HCT116 (cell line): Measurements from ENCODE around the gene PAX5. TPM values are rescaled to one million over a fixed set of nuclear protein-coding genes. Genes with fewer than 3 reads are reported as not detected.

Experiments
- ATAC-seq: fragments of 200-7000 bp; cut with Tn5 transposase; 2 replicates; pipeline ENCODE4 v1.9.1; 2020; ENCODE audit warnings: mild to moderate bottlenecking, moderate library complexity
- BruUV-seq: library from RNA; stranded (reverse); fragments of 400-500 nt; replicated peaks from 2 replicates; lab custom pipeline; 2021; lab: Mats Ljungman, UMichigan
- CTCF ChIA-PET: fragments of 300-600 bp; sonication (Branson Sonifier 250); formaldehyde crosslinking; loops from one replicate; lab custom pipeline; 2021; ENCODE audit warnings: antibody characterized with exemption; lab: Charles Lee
- POLR2A ChIA-PET: fragments of 300-600, 350-600 bp; sonication (Branson Sonifier 250); formaldehyde crosslinking; loops from one replicate; lab custom pipeline; 2021; ENCODE audit warnings: antibody characterized with exemption; lab: Charles Lee
- RAD21 ChIA-PET, 2 experiments: fragments of 300-600 bp; sonication (Branson Sonifier 250); formaldehyde crosslinking; loops; one replicate each; lab custom pipeline; 2023; ENCODE audit warnings: low total read pairs in 2 of 2; ENCODE audit not compliant: uncharacterized antibody in 2 of 2, unreplicated experiment in 2 of 2, low non-redundant PET in 1 of 2; lab: Charles Lee
- DNase-seq: peaks from one replicate; pipeline ENCODE4 v3.0.0-alpha.2; 2010; ENCODE audit warnings: low read depth, low spot score
- H2AFZ ChIP-seq: fragments of 200-600 bp; shearing (Covaris generic), sonication (generic); 2 replicates; pipeline ENCODE4 v1.6.1; 2017; ENCODE audit warnings: low read depth, mixed run types, mixed read lengths, antibody characterized with exemption, low read length; ENCODE audit not compliant: poor library complexity, severe bottlenecking
- H3K27ac ChIP-seq: 2 replicates; pipeline ENCODE4 v1.5.1; 2012; ENCODE audit warnings: low read depth, low read length
- H3K27me3 ChIP-seq: fragments of 200-600 bp; sonication (generic); 2 replicates; pipeline ENCODE4 v1.6.1; 2016; ENCODE audit warnings: mixed run types, low read length, mixed read lengths; ENCODE audit not compliant: insufficient read depth
- H3K36me3 ChIP-seq, 2 experiments: fragments of 200-500 bp in 1 of 2; fragments of 200-600 bp in 1 of 2; sonication (Bioruptor generic) in 1 of 2; sonication (generic) in 1 of 2; 2 replicates each; pipeline versions ENCODE4 v1.5.1 to v1.6.1; 2014 to 2016; ENCODE audit warnings: low read length in 2 of 2, inconsistent platforms in 1 of 2, mixed read lengths in 1 of 2, mixed run types in 1 of 2; ENCODE audit not compliant: insufficient read depth in 2 of 2, control insufficient read depth in 1 of 2
- H3K4me1 ChIP-seq, 2 experiments: fragments of 200-600 bp in 1 of 2; sonication (generic) in 1 of 2; 2 replicates each; pipeline versions ENCODE4 v1.5.1 to v1.6.1; 2012 to 2017; ENCODE audit warnings: low read length in 2 of 2, inconsistent platforms in 1 of 2, mild to moderate bottlenecking in 1 of 2, mixed read lengths in 1 of 2, mixed run types in 1 of 2, moderate library complexity in 1 of 2; ENCODE audit not compliant: insufficient read depth in 2 of 2, control insufficient read depth in 1 of 2
- H3K4me2 ChIP-seq: fragments of 200-600 bp; sonication (generic); 2 replicates; pipeline ENCODE4 v1.6.1; 2017; ENCODE audit warnings: mixed run types, low read length, mixed read lengths
- H3K4me3 ChIP-seq, 2 experiments: fragments of 200-600 bp in 1 of 2; sonication (generic) in 1 of 2; replicated peaks in 1 of 2; 2 replicates each; pipeline ENCODE4 v1.5.1; 2011 to 2016; ENCODE audit warnings: low read length in 2 of 2, control low read depth in 1 of 2, low read depth in 1 of 2, mild to moderate bottlenecking in 1 of 2, mixed read lengths in 1 of 2, mixed run types in 1 of 2
- H3K79me2 ChIP-seq: fragments of 200-600 bp; sonication (generic); 2 replicates; pipeline ENCODE4 v1.6.1; 2017; ENCODE audit warnings: mild to moderate bottlenecking, mixed run types, low read length, moderate library complexity, mixed read lengths; ENCODE audit not compliant: insufficient read depth
- H3K9ac ChIP-seq: fragments of 200-600 bp; sonication (generic); 2 replicates; pipeline ENCODE4 v1.6.1; 2016; ENCODE audit warnings: low read length, mixed read lengths
- H3K9me2 ChIP-seq: fragments of 200-600 bp; sonication (generic), shearing (Covaris generic); 2 replicates; pipeline ENCODE4 v1.6.1; 2017; ENCODE audit warnings: mixed run types, mild to moderate bottlenecking, moderate library complexity; ENCODE audit not compliant: insufficient read depth
- H3K9me3 ChIP-seq, 2 experiments: fragments of 200-500 bp in 1 of 2; fragments of 200-600 bp in 1 of 2; sonication (Bioruptor generic) in 1 of 2; sonication (generic) in 1 of 2; 2 replicates each; pipeline ENCODE4 v1.6.1; 2014 to 2017; ENCODE audit warnings: low read length in 2 of 2, mixed read lengths in 2 of 2, inconsistent platforms in 1 of 2, low read depth in 1 of 2, mild to moderate bottlenecking in 1 of 2, mixed run types in 1 of 2, moderate library complexity in 1 of 2; ENCODE audit not compliant: control insufficient read depth in 1 of 2, insufficient read depth in 1 of 2
- H4K20me1 ChIP-seq: fragments of 200-600 bp; sonication (generic), shearing (Covaris generic); 2 replicates; pipeline ENCODE4 v1.6.1; 2017; ENCODE audit warnings: mixed run types, mild to moderate bottlenecking, moderate library complexity; ENCODE audit not compliant: insufficient read depth
- CEBPB ChIP-seq: IDR thresholded peaks from 2 replicates; pipeline ENCODE4 v1.6.1; 2012; ENCODE audit warnings: low read depth
- EGR1 ChIP-seq: IDR thresholded peaks from 2 replicates; pipeline ENCODE4 v1.6.1; 2012; ENCODE audit warnings: low read depth
- ELF1 ChIP-seq: IDR thresholded peaks from 2 replicates; pipeline ENCODE4 v1.6.1; 2012; ENCODE audit warnings: low read depth, borderline replicate concordance
- EZH2phosphoT487 ChIP-seq: fragments of 200-600 bp; IDR thresholded peaks from 2 replicates; pipeline ENCODE4 v1.6.1; 2018; ENCODE audit warnings: antibody characterized with exemption, borderline replicate concordance
- FOSL1 ChIP-seq: IDR thresholded peaks from 2 replicates; pipeline ENCODE4 v1.6.1; 2012; ENCODE audit warnings: low read depth
- JUND ChIP-seq: IDR thresholded peaks from 2 replicates; pipeline ENCODE4 v1.6.1; 2012
- RAD21 ChIP-seq: IDR thresholded peaks from 2 replicates; pipeline ENCODE4 v1.6.1; 2012; ENCODE audit warnings: low read depth, mild to moderate bottlenecking
- SP1 ChIP-seq: IDR thresholded peaks from 2 replicates; pipeline ENCODE4 v1.6.1; 2012; ENCODE audit warnings: low read depth
- intact Hi-C: fragments of 100-400 bp; cut with micrococcal nuclease; formaldehyde crosslinking; loops from 2 replicates; pipeline ENCODE4 v1.10.0; 2022
- total RNA-seq: library from RNA; stranded (reverse); gene quantifications from one replicate; pipeline ENCODE4 v1.2.1, GENCODE V29; 2021; ENCODE audit not compliant: unreplicated experiment
- TF ChIP-seq, protein P1 (sequence below): IDR thresholded peaks from 2 replicates; pipeline ENCODE4 v1.6.1; 2012
- TF ChIP-seq, protein P2 (sequence below): IDR thresholded peaks from 2 replicates; pipeline ENCODE4 v1.6.1; 2012; ENCODE audit warnings: low read depth
- TF ChIP-seq, protein P3 (sequence below): IDR thresholded peaks from 2 replicates; pipeline ENCODE4 v1.6.1; 2011; ENCODE audit warnings: mild to moderate bottlenecking, low read length, moderate library complexity; ENCODE audit not compliant: insufficient replicate concordance; ENCODE audit errors: extremely low read depth

PAX5 gene
- total RNA-seq, 1 experiment from 2014 or later: 0.17 TPM

DNA sequence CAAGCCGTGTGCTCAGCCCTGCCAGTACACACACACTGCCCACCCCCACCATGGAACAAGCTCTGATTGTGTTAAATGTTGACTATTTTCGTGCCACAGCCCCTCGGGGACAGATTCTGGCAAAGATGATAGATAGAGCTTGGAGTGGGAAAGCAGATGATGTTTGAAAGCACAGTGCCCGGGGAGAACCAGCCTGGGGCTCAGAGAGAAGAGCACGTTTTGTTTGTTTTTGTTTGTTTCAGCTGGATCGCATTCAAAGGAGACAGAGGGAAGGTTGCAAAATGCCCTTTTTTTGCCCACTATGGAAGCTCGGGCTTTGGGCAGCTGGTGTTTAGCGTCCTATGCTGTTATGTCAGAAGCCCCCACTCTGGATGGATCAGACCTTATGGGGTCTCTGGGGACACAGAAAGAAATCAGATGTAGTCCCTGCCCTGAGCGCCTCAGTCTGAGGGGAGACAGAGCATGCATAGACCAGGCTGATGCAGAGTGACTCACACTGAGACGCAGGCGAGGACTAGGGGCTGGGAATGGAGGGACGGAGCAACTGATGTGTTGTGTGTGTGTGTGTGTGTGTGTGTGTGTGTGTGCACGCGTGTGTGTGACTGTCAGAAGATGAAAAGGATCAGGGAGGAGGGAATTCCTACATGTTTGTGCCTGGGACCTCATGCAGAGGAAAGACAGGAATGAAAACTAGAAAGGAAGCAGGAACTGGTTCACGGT, 231.7 kb downstream of the PAX5 start:
- ATAC-seq: no peak
- RAD21 ChIA-PET: no interaction called here
- H3K9me2 ChIP-seq: no peaks in the 10 kb centered on the region
- POLR2A ChIA-PET: no interaction called here
- CTCF ChIA-PET: no interaction called here
- H4K20me1 ChIP-seq: no peaks in the 10 kb centered on the region
- H3K27ac ChIP-seq: no peak overlapping the region
- BruUV-seq: no TSS peak
- intact Hi-C loops: no loop called here
- H3K9ac ChIP-seq: no peak overlapping the region
- H3K9me3 ChIP-seq: no peaks in the 10 kb centered on the region
- DNase-seq: no peak
- peaks cover 14% of the 10 kb centered on the region; the same call in 1 of the 2 replicates for H3K27me3 ChIP-seq
- H3K4me1 ChIP-seq: no peaks in the 10 kb centered on the region
- no peak overlapping the region for H3K4me3 ChIP-seq
- no peak overlapping the region for H2AFZ ChIP-seq
- no peak for TF ChIP-seq FOSL1
- TF ChIP-seq, protein P1, sequence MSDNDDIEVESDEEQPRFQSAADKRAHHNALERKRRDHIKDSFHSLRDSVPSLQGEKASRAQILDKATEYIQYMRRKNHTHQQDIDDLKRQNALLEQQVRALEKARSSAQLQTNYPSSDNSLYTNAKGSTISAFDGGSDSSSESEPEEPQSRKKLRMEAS: no peak
- TF ChIP-seq JUND: no peak
- no peak for TF ChIP-seq EZH2phosphoT487
- TF ChIP-seq SP1: no peak
- no peak for TF ChIP-seq EGR1
- no peak for TF ChIP-seq CEBPB
- no peak for TF ChIP-seq RAD21
- TF ChIP-seq, protein P2, sequence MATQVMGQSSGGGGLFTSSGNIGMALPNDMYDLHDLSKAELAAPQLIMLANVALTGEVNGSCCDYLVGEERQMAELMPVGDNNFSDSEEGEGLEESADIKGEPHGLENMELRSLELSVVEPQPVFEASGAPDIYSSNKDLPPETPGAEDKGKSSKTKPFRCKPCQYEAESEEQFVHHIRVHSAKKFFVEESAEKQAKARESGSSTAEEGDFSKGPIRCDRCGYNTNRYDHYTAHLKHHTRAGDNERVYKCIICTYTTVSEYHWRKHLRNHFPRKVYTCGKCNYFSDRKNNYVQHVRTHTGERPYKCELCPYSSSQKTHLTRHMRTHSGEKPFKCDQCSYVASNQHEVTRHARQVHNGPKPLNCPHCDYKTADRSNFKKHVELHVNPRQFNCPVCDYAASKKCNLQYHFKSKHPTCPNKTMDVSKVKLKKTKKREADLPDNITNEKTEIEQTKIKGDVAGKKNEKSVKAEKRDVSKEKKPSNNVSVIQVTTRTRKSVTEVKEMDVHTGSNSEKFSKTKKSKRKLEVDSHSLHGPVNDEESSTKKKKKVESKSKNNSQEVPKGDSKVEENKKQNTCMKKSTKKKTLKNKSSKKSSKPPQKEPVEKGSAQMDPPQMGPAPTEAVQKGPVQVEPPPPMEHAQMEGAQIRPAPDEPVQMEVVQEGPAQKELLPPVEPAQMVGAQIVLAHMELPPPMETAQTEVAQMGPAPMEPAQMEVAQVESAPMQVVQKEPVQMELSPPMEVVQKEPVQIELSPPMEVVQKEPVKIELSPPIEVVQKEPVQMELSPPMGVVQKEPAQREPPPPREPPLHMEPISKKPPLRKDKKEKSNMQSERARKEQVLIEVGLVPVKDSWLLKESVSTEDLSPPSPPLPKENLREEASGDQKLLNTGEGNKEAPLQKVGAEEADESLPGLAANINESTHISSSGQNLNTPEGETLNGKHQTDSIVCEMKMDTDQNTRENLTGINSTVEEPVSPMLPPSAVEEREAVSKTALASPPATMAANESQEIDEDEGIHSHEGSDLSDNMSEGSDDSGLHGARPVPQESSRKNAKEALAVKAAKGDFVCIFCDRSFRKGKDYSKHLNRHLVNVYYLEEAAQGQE: no peak
- TF ChIP-seq, protein P3, sequence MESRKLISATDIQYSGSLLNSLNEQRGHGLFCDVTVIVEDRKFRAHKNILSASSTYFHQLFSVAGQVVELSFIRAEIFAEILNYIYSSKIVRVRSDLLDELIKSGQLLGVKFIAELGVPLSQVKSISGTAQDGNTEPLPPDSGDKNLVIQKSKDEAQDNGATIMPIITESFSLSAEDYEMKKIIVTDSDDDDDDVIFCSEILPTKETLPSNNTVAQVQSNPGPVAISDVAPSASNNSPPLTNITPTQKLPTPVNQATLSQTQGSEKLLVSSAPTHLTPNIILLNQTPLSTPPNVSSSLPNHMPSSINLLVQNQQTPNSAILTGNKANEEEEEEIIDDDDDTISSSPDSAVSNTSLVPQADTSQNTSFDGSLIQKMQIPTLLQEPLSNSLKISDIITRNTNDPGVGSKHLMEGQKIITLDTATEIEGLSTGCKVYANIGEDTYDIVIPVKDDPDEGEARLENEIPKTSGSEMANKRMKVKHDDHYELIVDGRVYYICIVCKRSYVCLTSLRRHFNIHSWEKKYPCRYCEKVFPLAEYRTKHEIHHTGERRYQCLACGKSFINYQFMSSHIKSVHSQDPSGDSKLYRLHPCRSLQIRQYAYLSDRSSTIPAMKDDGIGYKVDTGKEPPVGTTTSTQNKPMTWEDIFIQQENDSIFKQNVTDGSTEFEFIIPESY: no peak
- no peak for TF ChIP-seq ELF1
- no peaks in the 10 kb centered on the region for H3K36me3 ChIP-seq
- no peak overlapping the region for H3K4me2 ChIP-seq
- H3K79me2 ChIP-seq: no peaks in the 10 kb centered on the region
